HUES48 (cell line): ENCODE measurements around the gene PLEKHJ1.

Source experiments
- H3K27ac ChIP-seq: one replicate; pipeline ENCODE4 v1.7.0; 2013; ENCODE audit warnings: low read depth, low read length, inconsistent platforms
- H3K27me3 ChIP-seq: 2 replicates; pipeline ENCODE4 v1.6.1; 2013; ENCODE audit warnings: mild to moderate bottlenecking, low read length; ENCODE audit not compliant: control insufficient read depth, insufficient read depth
- H3K36me3 ChIP-seq: 2 replicates; pipeline ENCODE4 v1.6.1; 2013; ENCODE audit warnings: low read length; ENCODE audit not compliant: control insufficient read depth, insufficient read depth
- H3K4me1 ChIP-seq: 2 replicates; pipeline ENCODE4 v1.6.1; 2013; ENCODE audit warnings: mild to moderate bottlenecking, low read length; ENCODE audit not compliant: control insufficient read depth, insufficient read depth
- H3K4me3 ChIP-seq: 2 replicates; pipeline ENCODE4 v1.5.1; 2013; ENCODE audit warnings: mild to moderate bottlenecking, low read depth, low read length
- H3K9ac ChIP-seq: 2 replicates; pipeline ENCODE4 v1.6.1; 2013; ENCODE audit warnings: mild to moderate bottlenecking, low read depth, low read length, moderate library complexity
- H3K9me3 ChIP-seq: 2 replicates; pipeline ENCODE4 v1.6.1; 2013; ENCODE audit warnings: low read length; ENCODE audit not compliant: control insufficient read depth, insufficient read depth

PLEKHJ1 gene

GRCh38 chr19:2221918-2222317, 14.2 kb downstream of the PLEKHJ1 start:
- H3K4me1 ChIP-seq = no peaks in the 10 kb centered on the region
- H3K9ac ChIP-seq = no peak overlapping the region
- H3K27ac ChIP-seq = no peak overlapping the region
- no peaks in the 10 kb centered on the region for H3K27me3 ChIP-seq
- peaks cover 76% of the 10 kb centered on the region for H3K36me3 ChIP-seq
- no peak overlapping the region for H3K4me3 ChIP-seq
- no peaks in the 10 kb centered on the region for H3K9me3 ChIP-seq

- H3K27ac ChIP-seq = no peak overlapping the region
- no peaks in the 10 kb centered on the region for H3K9me3 ChIP-seq
- no peaks in the 10 kb centered on the region for H3K27me3 ChIP-seq
- no peak overlapping the region for H3K9ac ChIP-seq
- peaks cover 76% of the 10 kb centered on the region for H3K36me3 ChIP-seq
- H3K4me3 ChIP-seq = no peak overlapping the region
- H3K4me1 ChIP-seq = no peaks in the 10 kb centered on the region
These were observed 14.8 kb downstream of the PLEKHJ1 start for GRCh38 chr19:2221250-2221831.

DNA sequence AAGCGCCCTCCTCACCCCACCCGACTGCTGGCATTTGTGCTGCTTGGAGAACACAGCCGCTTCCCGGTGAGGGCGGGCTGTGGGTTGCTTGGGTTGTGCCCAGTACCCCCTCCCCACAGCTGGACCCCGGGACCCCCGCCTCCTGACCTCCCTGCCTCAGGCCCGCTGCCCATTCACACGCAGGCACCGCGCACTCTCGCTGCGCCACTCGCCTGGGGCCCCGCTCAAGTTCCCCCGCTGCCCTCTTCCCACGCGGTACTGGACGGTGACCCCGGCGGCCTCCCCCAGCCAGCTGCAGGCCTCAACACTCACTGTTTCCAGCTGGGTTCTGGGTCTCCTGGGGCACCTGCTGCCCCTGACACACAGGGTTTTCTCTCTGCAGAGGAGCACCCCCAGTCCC, 16.4 kb downstream of the PLEKHJ1 start:
- no peak overlapping the region for H3K4me3 ChIP-seq
- H3K9me3 ChIP-seq = no peaks in the 10 kb centered on the region
- no peaks in the 10 kb centered on the region for H3K4me1 ChIP-seq
- H3K27ac ChIP-seq = no peak overlapping the region
- no peak overlapping the region for H3K9ac ChIP-seq
- peaks cover 76% of the 10 kb centered on the region for H3K36me3 ChIP-seq
- no peaks in the 10 kb centered on the region for H3K27me3 ChIP-seq

- Histone ChIP-seq H3K27ac (no peak overlapping the region), H3K9me3 (no peaks in the 10 kb centered on the region), H3K4me3 (no peak overlapping the region), H3K27me3 (no peaks in the 10 kb centered on the region), H3K4me1 (no peaks in the 10 kb centered on the region), H3K9ac (no peak overlapping the region), H3K36me3 (peaks cover 78% of the 10 kb centered on the region)
These were observed 18.5 kb downstream of the PLEKHJ1 start for GRCh38 chr19:2217591-2217990.

DNA sequence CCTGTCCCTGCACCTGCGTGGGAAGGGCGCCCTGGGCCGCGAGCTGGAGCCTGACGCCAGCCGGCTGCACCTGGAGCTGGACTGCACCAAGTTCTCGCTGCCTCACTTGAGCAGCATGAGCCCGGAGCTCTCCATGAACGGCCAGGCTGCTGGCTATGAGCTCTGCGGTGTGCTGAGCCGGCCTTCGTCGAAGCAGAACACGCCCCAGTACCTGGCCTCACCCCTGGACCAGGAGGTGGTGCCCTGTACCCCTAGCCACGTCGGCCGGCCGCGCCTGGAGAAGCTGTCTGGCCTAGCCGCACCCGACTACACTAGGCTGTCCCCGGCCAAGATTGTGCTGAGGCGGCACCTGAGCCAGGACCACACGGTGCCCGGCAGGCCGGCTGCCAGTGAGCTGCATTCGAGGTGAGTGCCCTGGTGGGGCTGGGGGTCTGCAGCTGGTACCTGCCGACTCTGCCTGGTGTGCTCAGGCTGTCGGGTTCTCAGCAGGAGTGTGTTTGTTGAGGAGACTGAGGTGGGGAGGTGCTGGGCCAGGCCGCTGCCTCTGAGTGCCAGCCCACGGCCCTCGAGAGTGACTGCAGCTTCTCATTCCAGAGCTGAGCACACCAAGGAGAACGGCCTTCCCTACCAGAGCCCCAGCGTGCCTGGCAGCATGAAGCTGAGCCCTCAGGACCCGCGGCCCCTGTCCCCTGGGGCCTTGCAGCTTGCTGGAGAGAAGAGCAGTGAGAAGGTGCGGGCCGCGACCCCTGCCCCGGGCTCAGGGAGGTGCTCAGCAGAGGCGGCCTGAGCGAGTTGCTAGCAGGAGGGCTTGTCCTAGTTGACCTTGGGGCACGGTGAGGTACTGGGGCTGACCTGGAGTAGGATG, 19.5 kb downstream of the PLEKHJ1 start:
- Histone ChIP-seq H3K27me3 (no peaks in the 10 kb centered on the region), H3K9me3 (no peaks in the 10 kb centered on the region), H3K4me3 (no peak overlapping the region), H3K9ac (no peak overlapping the region), H3K36me3 (peaks cover 85% of the 10 kb centered on the region), H3K27ac (no peak overlapping the region), H3K4me1 (no peaks in the 10 kb centered on the region)

DNA sequence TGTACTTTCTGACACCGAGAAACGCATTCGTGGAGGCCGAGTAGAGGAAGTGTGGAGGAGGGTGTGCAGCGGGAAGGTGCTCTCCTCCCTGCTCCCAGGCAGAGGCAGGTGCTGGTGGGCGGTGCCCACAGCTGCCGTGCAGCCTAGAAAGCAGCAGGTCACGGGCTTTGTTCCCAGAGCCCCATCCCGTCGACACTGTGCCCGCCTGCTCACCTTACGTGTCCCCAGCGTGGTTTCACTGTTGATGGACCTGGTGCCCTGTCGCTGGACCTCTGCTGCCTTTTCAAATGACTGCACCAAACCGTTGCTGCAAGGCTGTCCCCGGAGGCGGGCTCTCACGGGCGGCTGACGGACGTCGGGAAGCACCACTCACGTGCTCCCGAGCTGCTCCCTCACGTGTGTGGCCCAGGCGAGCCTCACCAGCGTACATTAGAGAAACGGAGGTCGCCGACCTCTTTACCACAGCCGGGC, 20.8 kb downstream of the PLEKHJ1 start:
- Histone ChIP-seq H3K4me1 (no peaks in the 10 kb centered on the region), H3K27ac (no peak overlapping the region), H3K9me3 (no peaks in the 10 kb centered on the region), H3K4me3 (no peak overlapping the region), H3K36me3 (peaks cover 87% of the 10 kb centered on the region), H3K27me3 (no peaks in the 10 kb centered on the region), H3K9ac (no peak overlapping the region)

- Histone ChIP-seq H3K4me3 (no peak overlapping the region), H3K4me1 (no peaks in the 10 kb centered on the region), H3K27ac (no peak overlapping the region)
These were observed 21.9 kb downstream of the PLEKHJ1 start for GRCh38 chr19:2214251-2214650.

DNA sequence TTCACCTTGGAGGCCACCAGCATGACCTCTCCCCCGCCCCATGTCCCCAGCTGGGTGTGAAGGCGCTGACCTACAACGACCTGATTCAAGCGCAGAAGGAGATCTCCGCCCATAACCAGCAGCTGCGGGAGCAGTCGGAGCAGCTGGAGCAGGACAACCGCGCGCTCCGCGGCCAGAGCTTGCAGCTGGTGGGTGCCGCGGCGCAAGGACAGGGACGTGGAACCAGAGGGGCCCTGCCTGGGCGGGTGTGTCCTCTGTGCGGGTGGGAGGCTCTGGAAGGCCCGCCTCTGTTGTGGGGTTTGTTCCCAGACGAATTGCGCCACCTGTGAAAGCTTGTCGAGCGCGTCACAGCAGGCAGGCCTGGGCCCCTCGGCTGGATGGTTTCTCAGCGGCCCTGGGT, 22.3 kb downstream of the PLEKHJ1 start:
- Histone ChIP-seq H3K9me3 (no peaks in the 10 kb centered on the region), H3K36me3 (peaks cover 77% of the 10 kb centered on the region), H3K4me1 (no peaks in the 10 kb centered on the region), H3K9ac (no peak overlapping the region), H3K27me3 (no peaks in the 10 kb centered on the region), H3K27ac (no peak overlapping the region), H3K4me3 (no peak overlapping the region)

More at GRCh38 chr19:2214251-2214650, 21.9 kb downstream of the PLEKHJ1 start:
- Histone ChIP-seq H3K36me3 (peaks cover 79% of the 10 kb centered on the region), H3K27me3 (no peaks in the 10 kb centered on the region), H3K9me3 (no peaks in the 10 kb centered on the region), H3K9ac (0 out of 2 replicates have a peak overlapping the region, but pooled peaks have one; percentile 20)

DNA sequence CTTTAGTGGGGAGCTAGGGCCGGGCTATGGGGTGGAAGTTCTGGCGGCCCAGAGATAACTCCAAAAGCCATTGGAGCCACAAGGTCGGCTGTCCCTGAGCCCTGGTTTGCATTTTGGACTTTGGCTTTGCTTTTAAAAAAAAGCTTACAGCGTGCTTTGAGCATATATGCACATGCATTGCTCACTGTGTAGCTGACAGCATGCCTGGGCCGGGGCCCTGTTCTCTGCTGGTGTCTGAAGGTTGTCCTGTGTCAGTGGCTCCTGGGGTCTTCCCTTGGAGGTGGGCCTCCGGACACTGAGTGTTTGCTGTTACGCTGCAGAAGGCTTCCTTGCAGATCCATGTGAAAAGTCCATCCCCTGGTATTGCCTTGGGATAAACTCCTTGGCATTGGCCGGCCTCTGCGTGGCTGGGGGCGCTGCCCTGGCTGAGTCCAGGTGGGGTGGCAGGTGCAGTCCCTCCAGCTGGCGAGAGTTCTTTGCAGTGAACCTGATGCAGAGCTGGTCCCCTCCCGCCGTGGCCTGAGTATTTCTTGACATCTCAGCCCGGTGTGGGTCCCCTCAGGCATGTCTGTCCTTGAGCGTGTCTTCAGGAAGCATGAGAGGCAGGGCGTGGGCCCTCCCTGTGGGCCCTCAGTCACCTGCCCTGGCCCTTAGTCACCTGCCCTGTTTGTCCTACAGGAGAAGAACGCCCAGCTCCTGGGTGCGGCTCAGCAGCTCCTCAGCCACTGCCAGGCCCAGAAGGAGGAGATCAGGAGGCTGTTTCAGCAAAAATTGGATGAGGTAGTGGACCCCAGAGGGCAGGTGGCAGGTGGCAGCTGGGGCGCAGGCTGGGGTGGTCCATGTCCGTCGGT, 23.0 kb downstream of the PLEKHJ1 start:
- Histone ChIP-seq H3K27ac (no peak overlapping the region), H3K4me3 (no peak overlapping the region), H3K9me3 (no peaks in the 10 kb centered on the region), H3K36me3 (peaks cover 77% of the 10 kb centered on the region), H3K4me1 (no peaks in the 10 kb centered on the region), H3K27me3 (no peaks in the 10 kb centered on the region), H3K9ac (no peak overlapping the region)

DNA sequence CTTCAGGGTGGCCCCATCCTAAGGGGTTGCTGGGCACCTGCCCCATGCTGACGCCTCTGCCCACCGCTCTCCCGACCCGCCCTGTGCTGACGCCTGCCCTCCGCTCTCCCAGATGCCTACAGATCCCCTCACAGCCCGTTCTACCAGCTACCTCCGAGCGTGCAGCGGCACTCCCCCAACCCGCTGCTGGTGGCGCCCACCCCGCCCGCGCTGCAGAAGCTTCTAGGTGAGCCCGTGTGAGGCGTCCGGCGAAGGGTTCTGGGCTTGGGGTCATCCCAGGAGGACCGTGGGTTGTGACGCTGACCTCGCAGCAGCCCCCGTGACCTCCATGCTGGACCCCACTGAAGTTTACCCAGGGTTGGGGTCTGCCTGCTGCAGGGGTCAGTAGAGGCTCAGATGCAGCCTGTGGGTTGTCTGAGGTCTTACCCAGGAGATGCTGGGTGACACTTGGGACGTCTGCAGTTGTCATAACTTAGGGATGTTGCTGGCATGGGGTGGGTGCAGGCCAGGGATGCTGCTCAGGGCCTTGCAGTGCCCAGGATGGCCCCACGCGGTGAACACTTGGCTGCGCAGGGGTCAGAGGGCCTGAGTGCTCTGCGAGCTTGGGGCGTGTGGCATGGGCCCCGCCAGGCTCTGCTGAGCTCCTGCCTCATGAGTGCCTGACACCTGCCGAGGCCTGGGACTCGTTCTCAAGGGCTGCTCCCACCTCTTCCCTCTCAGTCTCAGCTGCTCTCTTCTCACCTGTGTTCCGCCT, 25.0 kb downstream of the PLEKHJ1 start:
- Histone ChIP-seq H3K4me3 (no peak overlapping the region), H3K27ac (no peak overlapping the region), H3K36me3 (peaks cover 71% of the 10 kb centered on the region), H3K9ac (no peak overlapping the region), H3K4me1 (no peaks in the 10 kb centered on the region), H3K27me3 (no peaks in the 10 kb centered on the region), H3K9me3 (no peaks in the 10 kb centered on the region)
